HG03378 (cell line): ENCODE measurements around the gene SHANK3.

Source experiments
- ATAC-seq: cut with Tn5 transposase; IDR thresholded peaks from one replicate; pipeline ENCODE4 v1.9.1; 2021; ENCODE audit warnings: mild to moderate bottlenecking, moderate library complexity; ENCODE audit not compliant: unreplicated experiment

Gene SHANK3

GRCh38 chr22:50677493-50678217, 5.0 kb downstream of the SHANK3 start:
- ATAC-seq, result no peak

DNA sequence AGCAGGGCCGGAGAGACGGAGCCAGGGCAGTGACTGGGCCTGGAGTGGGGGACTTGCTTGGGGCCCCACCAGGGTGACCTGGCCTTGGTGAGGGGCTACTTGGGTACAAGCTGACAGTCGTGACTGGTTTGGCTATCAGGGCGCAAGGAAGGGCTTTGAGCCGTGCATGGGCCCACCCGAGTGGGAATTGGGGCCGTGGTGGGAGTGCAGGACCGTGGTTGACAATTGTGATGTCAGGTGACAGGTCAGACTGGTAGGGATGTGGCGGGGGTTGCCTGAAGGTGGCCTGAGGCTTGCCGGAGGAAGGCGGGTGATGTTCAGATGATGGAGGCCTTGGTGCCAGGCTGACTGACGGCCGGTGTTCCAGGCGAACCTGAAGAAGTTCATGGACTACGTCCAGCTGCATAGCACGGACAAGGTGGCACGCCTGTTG, 5.6 kb downstream of the SHANK3 start:
- no peak for ATAC-seq

- no peak for ATAC-seq
These were observed 6.3 kb downstream of the SHANK3 start for GRCh38 chr22:50678651-50679521.

DNA sequence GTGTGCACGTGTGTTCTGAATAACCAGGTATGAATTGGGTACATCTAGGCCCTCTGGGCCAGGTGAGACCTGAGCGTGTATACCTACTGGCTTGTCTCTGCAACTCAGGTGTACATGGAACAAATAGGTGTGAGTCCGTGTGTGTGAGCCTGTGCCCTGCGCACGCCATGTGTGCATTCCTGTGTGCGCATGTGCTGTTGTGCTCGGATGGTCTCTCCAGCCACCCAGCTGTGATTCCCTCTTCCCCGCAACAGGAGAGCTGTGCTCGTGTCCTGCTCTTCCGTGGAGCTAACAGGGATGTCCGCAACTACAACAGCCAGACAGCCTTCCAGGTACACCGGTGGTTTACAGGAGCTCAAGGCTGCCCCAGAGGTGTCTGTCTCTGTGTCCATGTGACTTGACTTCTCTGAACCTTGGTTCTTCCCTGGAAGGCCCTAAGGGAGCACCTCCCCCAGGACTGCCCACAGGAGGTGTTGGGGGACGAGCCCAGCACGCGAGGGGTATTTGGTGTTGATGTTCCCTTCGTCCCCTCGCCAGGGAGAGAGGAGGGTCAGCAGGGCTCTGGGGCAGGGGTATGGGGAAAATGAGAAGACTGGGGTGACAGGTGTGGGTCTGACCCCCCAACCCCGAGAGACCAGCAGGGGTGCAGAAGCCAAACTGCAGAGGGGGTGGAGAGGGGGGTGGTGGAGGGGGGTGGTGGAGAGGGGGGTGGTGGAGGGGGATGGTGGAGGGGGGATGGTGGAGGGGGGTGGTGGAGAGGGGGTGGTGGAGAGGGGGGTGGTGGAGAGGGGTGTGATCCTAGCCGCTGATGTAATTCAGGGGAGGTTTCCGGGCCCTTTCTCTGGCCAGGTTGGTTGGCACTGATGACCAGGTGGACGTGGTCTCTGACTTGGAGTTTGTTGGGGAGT, 10.7 kb downstream of the SHANK3 start:
- ATAC-seq, result no peak

GRCh38 chr22:50683994-50684371, 11.4 kb downstream of the SHANK3 start:
- ATAC-seq, result no peak

GRCh38 chr22:50684501-50684900, 11.9 kb downstream of the SHANK3 start:
- no peak for ATAC-seq

DNA sequence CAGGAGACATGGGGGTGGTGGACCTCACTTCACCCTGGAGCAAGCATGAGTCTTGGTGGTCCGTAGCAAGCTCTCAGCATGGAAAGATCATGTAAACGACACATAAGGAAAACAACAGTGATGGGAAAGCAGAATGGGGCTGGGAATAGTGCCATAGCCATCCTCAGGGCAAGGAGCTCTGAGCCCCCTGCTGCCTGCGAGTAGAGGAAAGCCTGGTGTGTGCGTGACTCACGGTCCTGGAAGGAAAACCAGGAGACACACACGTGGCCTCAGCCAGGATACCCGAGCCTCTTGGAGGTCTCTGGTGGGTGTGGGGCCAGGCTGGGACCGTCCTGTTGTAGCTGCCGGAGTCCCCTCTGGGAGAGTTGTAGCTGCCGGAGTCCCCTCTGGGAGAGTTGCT, 12.4 kb downstream of the SHANK3 start:
- no peak for ATAC-seq

DNA sequence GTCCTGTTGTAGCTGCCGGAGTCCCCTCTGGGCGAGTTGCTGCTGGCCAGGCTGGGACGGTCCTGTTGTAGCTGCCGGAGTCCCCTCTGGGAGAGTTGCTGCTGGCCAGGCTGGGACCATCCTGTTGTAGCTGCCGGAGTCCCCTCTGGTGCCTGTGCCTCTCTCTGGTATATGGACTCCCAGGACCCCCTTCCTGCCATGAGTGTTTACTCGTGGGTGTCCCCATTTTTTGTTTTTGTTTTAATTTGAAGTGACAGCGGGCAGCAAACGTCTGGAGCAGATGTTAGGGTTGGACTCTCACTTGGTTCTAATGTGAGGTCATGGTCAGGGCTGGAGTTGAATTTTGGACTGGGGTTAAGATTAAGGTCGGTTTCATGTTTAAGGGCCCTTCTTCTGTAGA, 14.2 kb downstream of the SHANK3 start:
- no peak for ATAC-seq

DNA sequence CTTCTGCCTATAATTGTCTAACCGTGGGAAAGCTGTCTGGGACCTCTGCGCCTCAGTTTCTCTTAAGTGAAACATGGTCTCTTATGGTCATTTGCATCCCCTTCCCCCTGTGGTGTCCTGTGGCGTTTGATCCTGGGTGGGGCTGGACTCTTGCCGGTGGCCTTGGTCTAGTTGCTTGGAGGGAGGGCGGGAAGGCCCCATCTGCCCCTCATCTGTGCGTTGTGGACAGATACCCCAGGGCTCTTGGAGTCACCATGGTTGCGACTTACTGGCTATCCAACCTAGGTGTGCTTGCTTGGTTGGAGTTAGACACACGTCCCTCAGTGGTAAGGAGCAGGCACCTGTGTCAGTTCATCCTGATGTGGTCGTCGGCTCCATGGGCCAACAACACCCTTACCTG, 15.2 kb downstream of the SHANK3 start:
- ATAC-seq, result no peak

- no peak for ATAC-seq
These were observed 15.8 kb downstream of the SHANK3 start for GRCh38 chr22:50688448-50688847.

DNA sequence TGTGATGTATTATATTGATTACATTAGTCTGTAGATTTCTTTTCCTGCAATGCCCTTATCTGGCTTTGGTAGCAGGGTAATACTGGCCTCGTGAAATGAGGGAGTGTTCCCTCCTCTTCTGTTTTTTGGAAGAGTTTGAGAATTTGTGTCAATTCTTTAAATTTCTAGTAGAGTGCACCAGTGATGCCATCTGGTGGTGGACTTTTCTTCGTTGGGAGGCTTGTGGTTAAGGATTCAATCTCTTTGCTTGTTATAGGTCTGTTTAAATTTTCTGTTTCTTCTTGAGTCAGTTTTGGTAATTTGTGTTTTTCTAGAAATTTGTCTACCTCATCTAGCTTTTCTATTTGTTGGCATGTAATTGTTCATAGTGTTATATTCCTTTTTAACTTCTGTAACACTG, 18.9 kb downstream of the SHANK3 start:
- no peak for ATAC-seq

- ATAC-seq, result no peak
These were observed 20.8 kb downstream of the SHANK3 start for GRCh38 chr22:50693462-50693861.

DNA sequence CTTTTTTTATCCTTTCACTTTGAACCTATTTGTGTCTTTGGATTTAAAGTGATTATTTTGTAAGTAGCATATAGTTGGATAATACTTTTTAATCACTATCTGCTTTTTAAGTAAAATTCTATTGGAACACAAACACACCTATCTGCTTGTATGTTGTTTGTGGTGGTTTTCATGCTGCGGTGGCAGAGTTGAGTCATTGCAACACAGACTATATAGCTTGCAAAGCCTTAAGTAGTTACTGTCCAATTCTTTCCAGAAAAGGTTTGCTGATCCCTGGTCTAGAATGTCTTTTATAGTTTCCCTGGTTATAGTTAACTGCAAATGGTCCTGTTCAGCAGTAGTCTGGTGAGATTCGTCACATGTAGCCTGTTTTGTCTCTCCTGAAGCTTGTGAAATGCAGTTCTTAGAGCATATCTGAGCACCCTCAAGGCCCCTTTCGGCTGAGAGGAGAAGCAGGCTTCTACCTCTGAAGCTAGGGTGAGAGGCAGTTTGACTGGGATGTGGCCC, 21.5 kb downstream of the SHANK3 start:
- ATAC-seq, result no peak

GRCh38 chr22:50694766-50695420, 22.3 kb downstream of the SHANK3 start:
- ATAC-seq, result no peak

- no peak for ATAC-seq
These were observed 23.0 kb downstream of the SHANK3 start for GRCh38 chr22:50695421-50696250.

DNA sequence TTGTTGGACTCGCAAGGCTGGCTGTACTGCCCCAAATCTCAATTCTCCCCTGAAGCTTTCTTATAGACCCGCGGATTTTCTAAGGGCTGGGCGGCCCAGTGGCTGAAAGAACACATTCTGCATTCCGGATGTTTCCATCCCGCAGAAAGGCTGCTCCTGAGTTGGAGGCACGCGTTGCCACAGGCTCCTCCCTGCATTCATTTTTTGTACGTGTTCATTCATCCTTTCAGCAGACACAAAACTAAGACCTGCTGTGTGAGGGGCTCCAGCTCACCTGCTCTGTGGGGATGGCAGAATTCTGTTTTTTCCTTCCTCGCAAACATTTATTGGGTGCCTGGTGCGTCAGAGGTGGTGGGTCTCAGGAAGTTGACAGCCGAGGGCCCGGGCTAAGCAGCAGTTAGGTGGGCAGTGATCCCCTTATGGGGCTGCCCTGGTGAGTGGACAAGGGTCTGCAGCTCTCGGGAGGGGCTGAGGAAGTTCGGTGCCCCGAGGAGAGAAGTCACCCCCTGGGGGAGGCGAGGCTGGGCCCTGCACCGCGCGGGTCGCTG, 23.7 kb downstream of the SHANK3 start:
- no peak for ATAC-seq

GRCh38 chr22:50696799-50697561, 24.4 kb downstream of the SHANK3 start:
- ATAC-seq, result no peak

DNA sequence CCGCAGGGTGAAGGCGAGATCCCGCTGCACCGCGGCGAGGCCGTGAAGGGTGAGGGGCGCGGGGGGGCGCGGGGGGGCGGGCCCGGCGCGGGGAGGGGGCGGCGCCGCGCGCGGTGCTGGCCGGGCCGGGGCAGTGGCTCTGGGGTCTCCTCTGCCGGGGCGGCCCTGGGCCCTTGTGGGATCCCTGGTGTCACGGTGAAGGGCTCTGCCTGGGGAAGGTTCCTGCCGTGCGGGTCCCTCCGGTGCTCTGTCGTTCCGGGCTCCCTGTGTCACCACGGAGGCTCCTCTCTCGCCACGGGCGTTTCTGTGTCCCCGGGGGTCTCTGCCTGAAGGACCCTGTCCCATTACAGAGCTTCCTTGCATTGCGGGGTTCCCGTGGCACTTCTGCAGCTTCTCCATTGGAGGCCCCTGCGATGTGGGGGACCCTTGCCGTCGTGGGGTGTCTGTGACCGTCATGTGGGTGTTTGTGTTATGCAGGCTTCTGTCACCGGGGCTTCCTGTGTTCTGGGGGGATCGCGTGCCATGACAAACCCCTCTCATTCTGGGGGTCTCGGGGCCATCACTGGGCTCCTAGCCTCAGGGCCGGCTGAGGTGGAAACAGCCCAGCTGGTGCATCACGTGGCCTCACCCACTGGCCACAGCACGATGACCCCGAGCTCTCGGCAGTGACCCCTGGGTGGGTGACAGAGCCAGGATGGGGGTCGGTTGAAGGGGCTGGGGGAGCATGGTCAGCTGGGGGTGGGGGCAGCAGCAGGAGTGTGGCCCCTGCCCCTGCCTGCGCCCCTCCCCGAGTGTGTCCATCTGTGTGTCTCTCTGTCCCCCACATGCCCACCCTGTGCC, 25.3 kb downstream of the SHANK3 start:
- no peak for ATAC-seq
